ENCODE results near the gene SHISA7. TPM values are rescaled to one million over a fixed set of nuclear protein-coding genes. Genes with fewer than 3 reads are reported as not detected.

SHISA7 gene
- total RNA-seq, 2 experiments from 2014 or later = not detected

GRCh38 chr19:55460670-55461258 is 17.7 kb upstream of the SHISA7 start:
- BruUV-seq (replicated peaks) = no TSS peak
- no peaks in the 10 kb centered on the region for H3K36me3 ChIP-seq (ENCODE audit: insufficient read depth, low read length)
- intact Hi-C loops (cut with micrococcal nuclease; ENCODE audit: unreplicated experiment) = no loop called here
- H3K27ac ChIP-seq (ENCODE audit: low read depth, low read length, poor library complexity, severe bottlenecking) = peak overlapping the region; percentile 75
- H3K79me2 ChIP-seq (ENCODE audit: insufficient read depth, low read depth, low read length) = peaks cover 8% of the 10 kb centered on the region; the same call in 1 of the 2 replicates
- peak; percentile 69 for DNase-seq (ENCODE audit: low spot score)
- H3K9me2 ChIP-seq (ENCODE audit: insufficient read depth, low read length) = no peaks in the 10 kb centered on the region
- TF ChIP-seq EZH2phosphoT487 (IDR thresholded peaks at IDR 0.05; ENCODE audit: borderline replicate concordance, low read depth, low read length) = no peak
- no peak for TF ChIP-seq CTCF (conservative IDR thresholded peaks at IDR 0.05; ENCODE audit: low read length)
- no peaks in the 10 kb centered on the region for H3K9me3 ChIP-seq (ENCODE audit: low read length)
- CTCF ChIA-PET (ENCODE audit: unreplicated experiment) = interaction anchor here (1.0 kb wide), 1 partner anchor 159 kb away, joined by 3 read pairs; no protein-coding TSS in a partner anchor
- peak overlapping the region; percentile 92 for H3K4me2 ChIP-seq (ENCODE audit: low read length)
- H3K4me3 ChIP-seq (ENCODE audit: low read depth, low read length, poor library complexity, severe bottlenecking) = peak overlapping the region; percentile 94
- POLR2A ChIA-PET = no interaction called here
- peak overlapping the region; percentile 34; the same call in 1 of the 2 replicates for H2AFZ ChIP-seq (ENCODE audit: low read length)
- H3K4me1 ChIP-seq (ENCODE audit: insufficient read depth, low read length, poor library complexity, severe bottlenecking) = peaks cover 17% of the 10 kb centered on the region
- H4K20me1 ChIP-seq (ENCODE audit: insufficient read depth, low read length) = no peaks in the 10 kb centered on the region

- Histone ChIP-seq H4K20me1 (ENCODE audit: insufficient read depth, low read length) (no peaks in the 10 kb centered on the region), H3K4me1 (ENCODE audit: insufficient read depth, low read length, poor library complexity, severe bottlenecking) (peaks cover 17% of the 10 kb centered on the region), H3K4me3 (ENCODE audit: low read depth, low read length, poor library complexity, severe bottlenecking) (peak overlapping the region; percentile 94), H3K27ac (ENCODE audit: low read depth, low read length, poor library complexity, severe bottlenecking) (no peak overlapping the region), H3K36me3 (ENCODE audit: insufficient read depth, low read length) (no peaks in the 10 kb centered on the region), H3K9me2 (ENCODE audit: insufficient read depth, low read length) (no peaks in the 10 kb centered on the region), H3K9me3 (ENCODE audit: low read length) (no peaks in the 10 kb centered on the region), H3K4me2 (ENCODE audit: low read length) (peak overlapping the region; percentile 92), H2AFZ (ENCODE audit: low read length) (no peak overlapping the region), H3K79me2 (ENCODE audit: insufficient read depth, low read depth, low read length) (peaks cover 8% of the 10 kb centered on the region; the same call in 1 of the 2 replicates)
- DNase-seq (ENCODE audit: low spot score) = no peak
- POLR2A ChIA-PET = no interaction called here
- BruUV-seq (replicated peaks) = TSS peak; percentile 87
- CTCF ChIA-PET (ENCODE audit: unreplicated experiment) = interaction anchor here (1.0 kb wide), 1 partner anchor 159 kb away, joined by 3 read pairs; no protein-coding TSS in a partner anchor
- intact Hi-C loops (cut with micrococcal nuclease; ENCODE audit: unreplicated experiment) = no loop called here
- no peak for TF ChIP-seq EZH2phosphoT487 (IDR thresholded peaks at IDR 0.05; ENCODE audit: borderline replicate concordance, low read depth, low read length)
- TF ChIP-seq CTCF (conservative IDR thresholded peaks at IDR 0.05; ENCODE audit: low read length) = no peak
Measured at GRCh38 chr19:55459950-55460657, 17.0 kb upstream of the SHISA7 start.

- Histone ChIP-seq H3K4me1 (ENCODE audit: insufficient read depth, low read length, poor library complexity, severe bottlenecking) (peaks cover 17% of the 10 kb centered on the region), H3K36me3 (ENCODE audit: insufficient read depth, low read length) (peaks cover 3% of the 10 kb centered on the region), H2AFZ (ENCODE audit: low read length) (no peak overlapping the region), H3K4me3 (ENCODE audit: low read depth, low read length, poor library complexity, severe bottlenecking) (no peak overlapping the region), H3K9me3 (ENCODE audit: low read length) (no peaks in the 10 kb centered on the region), H4K20me1 (ENCODE audit: insufficient read depth, low read length) (no peaks in the 10 kb centered on the region), H3K27ac (ENCODE audit: low read depth, low read length, poor library complexity, severe bottlenecking) (no peak overlapping the region), H3K79me2 (ENCODE audit: insufficient read depth, low read depth, low read length) (peaks cover 8% of the 10 kb centered on the region; the same call in 1 of the 2 replicates), H3K4me2 (ENCODE audit: low read length) (0 out of 2 replicates have a peak overlapping the region, but pooled peaks have one; percentile 92), H3K9me2 (ENCODE audit: insufficient read depth, low read length) (no peaks in the 10 kb centered on the region)
- intact Hi-C loops (cut with micrococcal nuclease; ENCODE audit: unreplicated experiment) = no loop called here
- BruUV-seq (replicated peaks) = no TSS peak
- POLR2A ChIA-PET = no interaction called here
- CTCF ChIA-PET (ENCODE audit: unreplicated experiment) = interaction anchor here (1.0 kb wide), 1 partner anchor 158 kb away, joined by 3 read pairs; no protein-coding TSS in a partner anchor
- TF ChIP-seq EZH2phosphoT487 (IDR thresholded peaks at IDR 0.05; ENCODE audit: borderline replicate concordance, low read depth, low read length) (no peak), CTCF (conservative IDR thresholded peaks at IDR 0.05; ENCODE audit: low read length) (no peak)
- no peak for DNase-seq (ENCODE audit: low spot score)
Measured at GRCh38 chr19:55459551-55459949, 16.4 kb upstream of the SHISA7 start.
